ENCODE data around the gene ZNF445.

DNA sequence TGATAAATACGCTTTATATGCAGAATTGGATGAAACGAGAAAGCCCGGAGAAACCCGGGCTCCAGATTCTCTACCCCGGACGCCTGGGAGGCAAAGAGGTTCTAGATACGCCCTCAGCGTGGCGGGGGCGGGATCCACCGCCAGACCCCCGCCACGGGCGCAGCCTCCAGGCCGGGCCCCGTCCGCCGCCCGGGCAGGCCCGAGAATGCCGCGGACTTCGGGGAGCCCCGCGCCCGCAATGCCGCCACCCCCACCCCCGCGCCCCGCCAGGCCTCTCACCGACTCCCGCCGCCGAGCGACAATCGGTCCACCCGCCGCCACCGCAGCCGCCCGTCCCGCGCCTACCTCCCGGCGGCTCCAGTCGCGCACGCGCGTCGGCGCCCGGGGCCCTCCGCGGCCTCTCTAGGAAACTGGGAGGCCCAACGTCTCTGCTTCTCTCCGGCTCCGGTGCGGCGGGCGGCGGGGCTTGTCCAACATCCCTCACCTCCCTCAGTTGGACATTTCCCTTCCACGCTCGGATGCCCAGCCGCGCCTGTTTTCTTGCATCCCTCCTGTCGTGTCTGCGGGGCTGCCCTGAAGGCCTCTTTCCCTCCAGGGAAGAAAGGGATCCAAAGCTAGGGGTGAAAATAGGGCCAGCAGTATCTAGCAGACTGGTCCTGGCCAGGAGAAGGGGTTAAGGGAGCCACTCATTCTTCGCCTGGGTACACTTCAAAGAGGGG lies at the start of gene ZNF445:
- TF ChIP-seq, protein P1, sequence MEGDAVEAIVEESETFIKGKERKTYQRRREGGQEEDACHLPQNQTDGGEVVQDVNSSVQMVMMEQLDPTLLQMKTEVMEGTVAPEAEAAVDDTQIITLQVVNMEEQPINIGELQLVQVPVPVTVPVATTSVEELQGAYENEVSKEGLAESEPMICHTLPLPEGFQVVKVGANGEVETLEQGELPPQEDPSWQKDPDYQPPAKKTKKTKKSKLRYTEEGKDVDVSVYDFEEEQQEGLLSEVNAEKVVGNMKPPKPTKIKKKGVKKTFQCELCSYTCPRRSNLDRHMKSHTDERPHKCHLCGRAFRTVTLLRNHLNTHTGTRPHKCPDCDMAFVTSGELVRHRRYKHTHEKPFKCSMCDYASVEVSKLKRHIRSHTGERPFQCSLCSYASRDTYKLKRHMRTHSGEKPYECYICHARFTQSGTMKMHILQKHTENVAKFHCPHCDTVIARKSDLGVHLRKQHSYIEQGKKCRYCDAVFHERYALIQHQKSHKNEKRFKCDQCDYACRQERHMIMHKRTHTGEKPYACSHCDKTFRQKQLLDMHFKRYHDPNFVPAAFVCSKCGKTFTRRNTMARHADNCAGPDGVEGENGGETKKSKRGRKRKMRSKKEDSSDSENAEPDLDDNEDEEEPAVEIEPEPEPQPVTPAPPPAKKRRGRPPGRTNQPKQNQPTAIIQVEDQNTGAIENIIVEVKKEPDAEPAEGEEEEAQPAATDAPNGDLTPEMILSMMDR (conservative IDR thresholded peaks at IDR 0.05) = no peak
- no peak for TF ChIP-seq EZH2 (IDR thresholded peaks at IDR 0.05; ENCODE audit: low read depth)

All from PC-9 (cell line).